ENCODE results near the gene SPDYA.

GRCh38 chr2:28868611-28869010, 58.0 kb downstream of the SPDYA start:
- TF ChIP-seq POLR2A (IDR thresholded peaks at IDR 0.05; ENCODE audit: extremely low read depth, insufficient read length) (no peak), CTCF (IDR thresholded peaks at IDR 0.05; ENCODE audit: low read depth, low read length) (no peak), MAX (IDR thresholded peaks at IDR 0.05; ENCODE audit: low read depth, low read length) (no peak), MYC (IDR thresholded peaks at IDR 0.05; ENCODE audit: low read depth, low read length) (no peak)
